Measurements from ENCODE around the gene AGBL2.

AGBL2 gene

DNA sequence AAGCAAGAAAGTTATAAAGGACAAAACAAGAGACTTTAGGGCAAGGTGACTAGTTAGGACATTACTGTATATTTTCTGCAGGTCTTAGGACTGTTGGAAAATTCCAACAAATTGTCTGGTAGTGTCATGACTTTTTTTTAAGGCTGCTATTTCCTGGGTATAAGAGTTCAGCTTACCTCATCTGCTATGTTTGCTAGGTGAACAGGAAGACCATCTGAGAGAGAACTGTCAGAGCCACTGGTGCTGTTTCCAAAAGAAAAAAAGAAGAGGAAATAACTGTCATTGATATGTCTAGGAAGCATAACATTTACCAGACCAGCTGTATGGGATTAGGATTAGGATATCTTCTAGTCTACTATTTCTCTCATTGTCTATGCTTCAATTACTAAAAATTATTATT lies 46.5 kb downstream of the AGBL2 start:
- TF ChIP-seq, protein P1, sequence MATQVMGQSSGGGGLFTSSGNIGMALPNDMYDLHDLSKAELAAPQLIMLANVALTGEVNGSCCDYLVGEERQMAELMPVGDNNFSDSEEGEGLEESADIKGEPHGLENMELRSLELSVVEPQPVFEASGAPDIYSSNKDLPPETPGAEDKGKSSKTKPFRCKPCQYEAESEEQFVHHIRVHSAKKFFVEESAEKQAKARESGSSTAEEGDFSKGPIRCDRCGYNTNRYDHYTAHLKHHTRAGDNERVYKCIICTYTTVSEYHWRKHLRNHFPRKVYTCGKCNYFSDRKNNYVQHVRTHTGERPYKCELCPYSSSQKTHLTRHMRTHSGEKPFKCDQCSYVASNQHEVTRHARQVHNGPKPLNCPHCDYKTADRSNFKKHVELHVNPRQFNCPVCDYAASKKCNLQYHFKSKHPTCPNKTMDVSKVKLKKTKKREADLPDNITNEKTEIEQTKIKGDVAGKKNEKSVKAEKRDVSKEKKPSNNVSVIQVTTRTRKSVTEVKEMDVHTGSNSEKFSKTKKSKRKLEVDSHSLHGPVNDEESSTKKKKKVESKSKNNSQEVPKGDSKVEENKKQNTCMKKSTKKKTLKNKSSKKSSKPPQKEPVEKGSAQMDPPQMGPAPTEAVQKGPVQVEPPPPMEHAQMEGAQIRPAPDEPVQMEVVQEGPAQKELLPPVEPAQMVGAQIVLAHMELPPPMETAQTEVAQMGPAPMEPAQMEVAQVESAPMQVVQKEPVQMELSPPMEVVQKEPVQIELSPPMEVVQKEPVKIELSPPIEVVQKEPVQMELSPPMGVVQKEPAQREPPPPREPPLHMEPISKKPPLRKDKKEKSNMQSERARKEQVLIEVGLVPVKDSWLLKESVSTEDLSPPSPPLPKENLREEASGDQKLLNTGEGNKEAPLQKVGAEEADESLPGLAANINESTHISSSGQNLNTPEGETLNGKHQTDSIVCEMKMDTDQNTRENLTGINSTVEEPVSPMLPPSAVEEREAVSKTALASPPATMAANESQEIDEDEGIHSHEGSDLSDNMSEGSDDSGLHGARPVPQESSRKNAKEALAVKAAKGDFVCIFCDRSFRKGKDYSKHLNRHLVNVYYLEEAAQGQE (IDR thresholded peaks at IDR 0.05; ENCODE audit: insufficient read depth in 1 of 2, low read depth in 2 of 2, low read length in 2 of 2), result no peak
- TF ChIP-seq POLR2AphosphoS5 (IDR thresholded peaks at IDR 0.05; ENCODE audit: low read depth, low read length) (no peak), TAF1 (IDR thresholded peaks at IDR 0.05; ENCODE audit: borderline replicate concordance, insufficient read depth, low read length) (no peak), SIN3A (IDR thresholded peaks at IDR 0.05; ENCODE audit: borderline replicate concordance, insufficient read depth, low read length) (no peak), FOXP2 (optimal IDR thresholded peaks at IDR 0.05; ENCODE audit: borderline replicate concordance, extremely low read depth, extremely low read length, insufficient read depth) (no peak)

DNA sequence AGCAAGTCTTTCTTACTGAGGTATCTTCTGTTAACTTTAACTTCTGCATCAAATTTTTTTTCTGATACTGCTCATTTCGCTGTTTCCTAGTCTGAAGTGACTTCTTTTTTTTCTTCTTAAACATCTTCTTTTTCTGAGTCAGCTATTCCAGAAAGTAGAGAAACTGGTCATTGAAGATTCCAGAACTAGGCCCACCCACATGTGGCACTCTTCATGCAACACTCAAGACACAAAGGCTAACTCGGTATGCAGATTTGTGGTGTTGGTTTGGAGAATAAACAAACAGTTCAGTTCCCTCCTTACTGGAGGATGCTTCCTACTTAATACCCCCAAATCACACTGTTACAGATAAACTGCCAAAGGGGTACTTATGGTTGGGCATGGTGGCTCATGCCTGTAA lies 47.6 kb downstream of the AGBL2 start:
- TF ChIP-seq SIN3A (IDR thresholded peaks at IDR 0.05; ENCODE audit: borderline replicate concordance, insufficient read depth, low read length) (no peak), TAF1 (IDR thresholded peaks at IDR 0.05; ENCODE audit: borderline replicate concordance, insufficient read depth, low read length) (no peak), POLR2AphosphoS5 (IDR thresholded peaks at IDR 0.05; ENCODE audit: low read depth, low read length) (no peak), FOXP2 (optimal IDR thresholded peaks at IDR 0.05; ENCODE audit: borderline replicate concordance, extremely low read depth, extremely low read length, insufficient read depth) (no peak)
- TF ChIP-seq, protein P1 (IDR thresholded peaks at IDR 0.05; ENCODE audit: insufficient read depth in 1 of 2, low read depth in 2 of 2, low read length in 2 of 2), result no peak

DNA sequence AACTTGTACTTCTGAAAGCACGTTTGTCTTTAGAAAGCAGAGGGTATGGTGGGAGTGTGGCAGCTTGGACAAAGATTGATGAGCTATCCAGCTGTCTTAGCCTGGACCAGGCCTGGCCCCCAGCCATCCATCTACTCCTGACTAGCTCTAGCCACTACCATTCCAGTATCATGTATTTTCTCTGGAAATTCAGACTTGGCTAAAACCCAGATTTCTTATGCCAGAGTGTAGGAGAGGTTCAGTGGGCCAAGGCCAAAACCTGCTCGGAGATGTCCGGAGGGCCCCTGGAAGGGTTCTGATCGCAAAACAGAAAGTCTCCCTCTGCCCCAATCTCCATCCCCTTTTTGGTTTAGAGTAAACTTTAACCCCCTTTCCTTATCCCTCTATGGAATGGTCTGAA lies 48.0 kb downstream of the AGBL2 start:
- no peak for TF ChIP-seq TAF1 (IDR thresholded peaks at IDR 0.05; ENCODE audit: borderline replicate concordance, insufficient read depth, low read length)
- TF ChIP-seq FOXP2 (optimal IDR thresholded peaks at IDR 0.05; ENCODE audit: borderline replicate concordance, extremely low read depth, extremely low read length, insufficient read depth), result no peak
- TF ChIP-seq SIN3A (IDR thresholded peaks at IDR 0.05; ENCODE audit: borderline replicate concordance, insufficient read depth, low read length), result no peak
- TF ChIP-seq POLR2AphosphoS5 (IDR thresholded peaks at IDR 0.05; ENCODE audit: low read depth, low read length), result no peak
- TF ChIP-seq, protein P1 (IDR thresholded peaks at IDR 0.05; ENCODE audit: insufficient read depth in 1 of 2, low read depth in 2 of 2, low read length in 2 of 2), result no peak

DNA sequence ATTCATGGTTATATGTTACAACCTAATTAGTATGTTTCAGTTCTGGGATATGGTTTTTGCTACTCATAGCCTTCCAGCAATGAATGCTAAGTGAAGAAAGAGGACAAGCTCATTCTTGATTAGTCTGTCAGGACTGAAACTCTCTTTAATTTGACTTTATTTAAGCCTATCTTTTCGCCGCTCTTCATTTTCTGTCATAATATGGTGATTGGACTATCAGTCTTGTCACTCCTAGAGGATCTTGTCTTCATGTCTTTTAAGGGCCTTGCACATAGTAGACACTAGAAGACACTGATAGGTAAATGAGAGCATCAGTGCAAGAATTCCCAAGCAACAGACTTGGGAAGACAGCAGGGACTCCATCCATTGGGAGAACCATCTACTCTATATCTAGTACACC lies 53.9 kb downstream of the AGBL2 start:
- TF ChIP-seq FOXP2 (optimal IDR thresholded peaks at IDR 0.05; ENCODE audit: borderline replicate concordance, extremely low read depth, extremely low read length, insufficient read depth) (no peak), TAF1 (IDR thresholded peaks at IDR 0.05; ENCODE audit: borderline replicate concordance, insufficient read depth, low read length) (no peak), SIN3A (IDR thresholded peaks at IDR 0.05; ENCODE audit: borderline replicate concordance, insufficient read depth, low read length) (no peak), POLR2AphosphoS5 (IDR thresholded peaks at IDR 0.05; ENCODE audit: low read depth, low read length) (no peak)
- TF ChIP-seq, protein P1 (IDR thresholded peaks at IDR 0.05; ENCODE audit: insufficient read depth in 1 of 2, low read depth in 2 of 2, low read length in 2 of 2), result no peak

DNA sequence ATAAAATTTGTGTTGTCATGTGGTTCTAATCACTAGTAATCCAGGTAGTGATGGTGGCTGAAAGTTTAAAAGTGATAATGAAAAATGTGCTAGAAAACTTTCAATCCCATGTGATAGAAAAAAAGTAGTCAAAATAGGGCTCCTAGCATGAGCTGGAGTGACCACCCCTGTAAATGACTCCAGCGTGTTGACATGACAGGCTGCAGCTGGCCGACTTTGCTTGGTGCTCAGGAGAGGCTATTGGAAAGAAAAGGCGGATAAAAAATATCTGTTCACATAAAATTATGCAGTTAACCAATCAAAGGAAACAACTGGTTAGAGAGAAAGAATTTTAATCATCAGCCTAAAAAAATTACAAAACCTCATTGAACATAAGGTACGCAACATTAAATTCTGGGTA lies 55.9 kb downstream of the AGBL2 start:
- TF ChIP-seq SIN3A (IDR thresholded peaks at IDR 0.05; ENCODE audit: borderline replicate concordance, insufficient read depth, low read length), result no peak
- no peak for TF ChIP-seq TAF1 (IDR thresholded peaks at IDR 0.05; ENCODE audit: borderline replicate concordance, insufficient read depth, low read length)
- TF ChIP-seq POLR2AphosphoS5 (IDR thresholded peaks at IDR 0.05; ENCODE audit: low read depth, low read length), result no peak
- TF ChIP-seq, protein P1 (IDR thresholded peaks at IDR 0.05; ENCODE audit: insufficient read depth in 1 of 2, low read depth in 2 of 2, low read length in 2 of 2), result no peak
- TF ChIP-seq FOXP2 (optimal IDR thresholded peaks at IDR 0.05; ENCODE audit: borderline replicate concordance, extremely low read depth, extremely low read length, insufficient read depth), result no peak

All from PFSK-1 (cell line).